SK-N-SH (cell line): ENCODE data around the gene SLC10A7.

Experiments
- CHD2 ChIP-seq: fragments of 150-350 bp; IDR thresholded peaks from 2 replicates; pipeline ENCODE4 v1.6.1; 2018; ENCODE audit warnings: low read length; ENCODE audit not compliant: partially characterized antibody
- EP300 ChIP-seq, 2 experiments: IDR thresholded peaks; 2 replicates each; pipeline versions ENCODE4 v1.4.0 to v1.6.1; 2012; ENCODE audit warnings: borderline replicate concordance in 1 of 2, low read depth in 1 of 2, low read length in 1 of 2
- FOXJ3 ChIP-seq: sonication (generic); formaldehyde crosslinking; IDR thresholded peaks from 2 replicates; pipeline ENCODE4 v1.5.1; 2020; ENCODE audit warnings: mild to moderate bottlenecking, missing genetic modification reagents
- FOXM1 ChIP-seq: IDR thresholded peaks from 2 replicates; pipeline ENCODE4 v1.4.0; 2012; ENCODE audit warnings: low read depth, mild to moderate bottlenecking
- GATA2 ChIP-seq: sonication (generic); formaldehyde crosslinking; IDR thresholded peaks from 2 replicates; pipeline ENCODE4 v1.5.0; 2020; ENCODE audit warnings: mild to moderate bottlenecking, missing genetic modification reagents
- MXI1 ChIP-seq: IDR thresholded peaks from 2 replicates; pipeline ENCODE4 v1.6.1; 2012; ENCODE audit warnings: mild to moderate bottlenecking, low read depth, low read length, improper control_type of control experiment
- RAD21 ChIP-seq: IDR thresholded peaks from 2 replicates; pipeline ENCODE4 v1.6.1; 2012; ENCODE audit warnings: mild to moderate bottlenecking, low read length
- RCOR1 ChIP-seq: fragments of 150-350 bp; IDR thresholded peaks from 2 replicates; pipeline ENCODE4 v1.6.1; 2017; ENCODE audit warnings: antibody characterized with exemption, low read length
- TEAD4 ChIP-seq: IDR thresholded peaks from 2 replicates; pipeline ENCODE4 v1.4.0; 2012; ENCODE audit warnings: mild to moderate bottlenecking, borderline replicate concordance; ENCODE audit not compliant: insufficient read depth
- YY1 ChIP-seq: IDR thresholded peaks from 2 replicates; pipeline ENCODE4 v1.4.0; 2012; ENCODE audit warnings: low read depth, mild to moderate bottlenecking
- TF ChIP-seq, protein P1 (sequence below): fragments of 200-600 bp; sonication (generic); IDR thresholded peaks from 2 replicates; pipeline ENCODE4 v1.6.1; 2017; ENCODE audit warnings: antibody characterized with exemption, mild to moderate bottlenecking, moderate library complexity
- TF ChIP-seq, protein P2 (sequence below): IDR thresholded peaks from 2 replicates; pipeline ENCODE4 v1.4.0; 2012; ENCODE audit warnings: low read depth, borderline replicate concordance
- TF ChIP-seq, protein P3 (sequence below): IDR thresholded peaks from 2 replicates; pipeline ENCODE4 v1.6.1; 2012; ENCODE audit warnings: mild to moderate bottlenecking, low read depth, low read length, moderate library complexity
- TF ChIP-seq, protein P4 (sequence below): fragments of 150-350 bp; IDR thresholded peaks from 2 replicates; pipeline ENCODE4 v1.6.1; 2016; ENCODE audit warnings: mild to moderate bottlenecking, low read depth, low read length

DNA sequence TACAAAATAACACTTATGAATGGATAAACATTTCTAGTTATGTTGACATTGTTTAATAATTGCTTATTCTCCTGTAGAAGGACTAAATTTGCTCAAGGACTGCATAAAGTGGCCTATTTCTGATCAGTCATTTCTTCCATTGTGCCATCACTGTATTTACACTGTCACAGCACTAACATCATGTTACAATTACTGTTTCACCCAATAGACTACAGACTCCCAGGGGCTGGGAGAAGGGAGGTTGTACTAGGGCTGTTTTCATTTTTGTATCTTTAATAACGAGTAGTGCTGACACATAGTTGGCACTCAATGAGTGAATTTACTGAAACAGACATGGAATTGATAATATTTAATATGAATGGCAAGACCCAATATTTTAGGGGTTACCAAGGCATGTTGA is 139.5 kb downstream of the SLC10A7 start:
- TF ChIP-seq RCOR1 (no peak), FOXM1 (no peak), TEAD4 (no peak), YY1 (no peak), GATA2 (CRISPR knock-in tag) (no peak), EP300 (IDR thresholded peaks at IDR 0.05; ENCODE audit: borderline replicate concordance in 1 of 2, low read depth in 1 of 2, low read length in 1 of 2) (no peak), CHD2 (no peak), RAD21 (no peak), FOXJ3 (no peak), MXI1 (no peak)
- TF ChIP-seq, protein P1, sequence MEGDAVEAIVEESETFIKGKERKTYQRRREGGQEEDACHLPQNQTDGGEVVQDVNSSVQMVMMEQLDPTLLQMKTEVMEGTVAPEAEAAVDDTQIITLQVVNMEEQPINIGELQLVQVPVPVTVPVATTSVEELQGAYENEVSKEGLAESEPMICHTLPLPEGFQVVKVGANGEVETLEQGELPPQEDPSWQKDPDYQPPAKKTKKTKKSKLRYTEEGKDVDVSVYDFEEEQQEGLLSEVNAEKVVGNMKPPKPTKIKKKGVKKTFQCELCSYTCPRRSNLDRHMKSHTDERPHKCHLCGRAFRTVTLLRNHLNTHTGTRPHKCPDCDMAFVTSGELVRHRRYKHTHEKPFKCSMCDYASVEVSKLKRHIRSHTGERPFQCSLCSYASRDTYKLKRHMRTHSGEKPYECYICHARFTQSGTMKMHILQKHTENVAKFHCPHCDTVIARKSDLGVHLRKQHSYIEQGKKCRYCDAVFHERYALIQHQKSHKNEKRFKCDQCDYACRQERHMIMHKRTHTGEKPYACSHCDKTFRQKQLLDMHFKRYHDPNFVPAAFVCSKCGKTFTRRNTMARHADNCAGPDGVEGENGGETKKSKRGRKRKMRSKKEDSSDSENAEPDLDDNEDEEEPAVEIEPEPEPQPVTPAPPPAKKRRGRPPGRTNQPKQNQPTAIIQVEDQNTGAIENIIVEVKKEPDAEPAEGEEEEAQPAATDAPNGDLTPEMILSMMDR, result no peak
- TF ChIP-seq, protein P2, sequence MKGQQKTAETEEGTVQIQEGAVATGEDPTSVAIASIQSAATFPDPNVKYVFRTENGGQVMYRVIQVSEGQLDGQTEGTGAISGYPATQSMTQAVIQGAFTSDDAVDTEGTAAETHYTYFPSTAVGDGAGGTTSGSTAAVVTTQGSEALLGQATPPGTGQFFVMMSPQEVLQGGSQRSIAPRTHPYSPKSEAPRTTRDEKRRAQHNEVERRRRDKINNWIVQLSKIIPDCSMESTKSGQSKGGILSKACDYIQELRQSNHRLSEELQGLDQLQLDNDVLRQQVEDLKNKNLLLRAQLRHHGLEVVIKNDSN, result no peak
- TF ChIP-seq, protein P3, sequence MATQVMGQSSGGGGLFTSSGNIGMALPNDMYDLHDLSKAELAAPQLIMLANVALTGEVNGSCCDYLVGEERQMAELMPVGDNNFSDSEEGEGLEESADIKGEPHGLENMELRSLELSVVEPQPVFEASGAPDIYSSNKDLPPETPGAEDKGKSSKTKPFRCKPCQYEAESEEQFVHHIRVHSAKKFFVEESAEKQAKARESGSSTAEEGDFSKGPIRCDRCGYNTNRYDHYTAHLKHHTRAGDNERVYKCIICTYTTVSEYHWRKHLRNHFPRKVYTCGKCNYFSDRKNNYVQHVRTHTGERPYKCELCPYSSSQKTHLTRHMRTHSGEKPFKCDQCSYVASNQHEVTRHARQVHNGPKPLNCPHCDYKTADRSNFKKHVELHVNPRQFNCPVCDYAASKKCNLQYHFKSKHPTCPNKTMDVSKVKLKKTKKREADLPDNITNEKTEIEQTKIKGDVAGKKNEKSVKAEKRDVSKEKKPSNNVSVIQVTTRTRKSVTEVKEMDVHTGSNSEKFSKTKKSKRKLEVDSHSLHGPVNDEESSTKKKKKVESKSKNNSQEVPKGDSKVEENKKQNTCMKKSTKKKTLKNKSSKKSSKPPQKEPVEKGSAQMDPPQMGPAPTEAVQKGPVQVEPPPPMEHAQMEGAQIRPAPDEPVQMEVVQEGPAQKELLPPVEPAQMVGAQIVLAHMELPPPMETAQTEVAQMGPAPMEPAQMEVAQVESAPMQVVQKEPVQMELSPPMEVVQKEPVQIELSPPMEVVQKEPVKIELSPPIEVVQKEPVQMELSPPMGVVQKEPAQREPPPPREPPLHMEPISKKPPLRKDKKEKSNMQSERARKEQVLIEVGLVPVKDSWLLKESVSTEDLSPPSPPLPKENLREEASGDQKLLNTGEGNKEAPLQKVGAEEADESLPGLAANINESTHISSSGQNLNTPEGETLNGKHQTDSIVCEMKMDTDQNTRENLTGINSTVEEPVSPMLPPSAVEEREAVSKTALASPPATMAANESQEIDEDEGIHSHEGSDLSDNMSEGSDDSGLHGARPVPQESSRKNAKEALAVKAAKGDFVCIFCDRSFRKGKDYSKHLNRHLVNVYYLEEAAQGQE, result no peak
- TF ChIP-seq, protein P4, sequence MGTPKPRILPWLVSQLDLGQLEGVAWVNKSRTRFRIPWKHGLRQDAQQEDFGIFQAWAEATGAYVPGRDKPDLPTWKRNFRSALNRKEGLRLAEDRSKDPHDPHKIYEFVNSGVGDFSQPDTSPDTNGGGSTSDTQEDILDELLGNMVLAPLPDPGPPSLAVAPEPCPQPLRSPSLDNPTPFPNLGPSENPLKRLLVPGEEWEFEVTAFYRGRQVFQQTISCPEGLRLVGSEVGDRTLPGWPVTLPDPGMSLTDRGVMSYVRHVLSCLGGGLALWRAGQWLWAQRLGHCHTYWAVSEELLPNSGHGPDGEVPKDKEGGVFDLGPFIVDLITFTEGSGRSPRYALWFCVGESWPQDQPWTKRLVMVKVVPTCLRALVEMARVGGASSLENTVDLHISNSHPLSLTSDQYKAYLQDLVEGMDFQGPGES, result no peak
